Activated CD8-positive, alpha-beta memory T cell treated with anti-CD3 and anti-CD28 coated beads for 24 hours (primary cell): Measurements from ENCODE around the gene TROAP.
"Not testable (repeated sequence)": the region's sequence is repeated elsewhere in the genome, so short reads cannot be mapped to it uniquely, and the experiment has no call there.

Experiments
- DNase-seq: peaks from one replicate; pipeline ENCODE4 v3.0.0-alpha.2; 2020

TROAP gene

GRCh38 chr12:49294804-49295081 lies 28.3 kb upstream of the TROAP start:
- no peak for DNase-seq

- DNase-seq, result no peak
These were observed 27.7 kb upstream of the TROAP start, which contains the start of gene PRPH for GRCh38 chr12:49295082-49295936. Gene PRPH (plus strand): TSS chr12:49295147. CDS start chr12:49295201, 54 bp downstream.

DNA sequence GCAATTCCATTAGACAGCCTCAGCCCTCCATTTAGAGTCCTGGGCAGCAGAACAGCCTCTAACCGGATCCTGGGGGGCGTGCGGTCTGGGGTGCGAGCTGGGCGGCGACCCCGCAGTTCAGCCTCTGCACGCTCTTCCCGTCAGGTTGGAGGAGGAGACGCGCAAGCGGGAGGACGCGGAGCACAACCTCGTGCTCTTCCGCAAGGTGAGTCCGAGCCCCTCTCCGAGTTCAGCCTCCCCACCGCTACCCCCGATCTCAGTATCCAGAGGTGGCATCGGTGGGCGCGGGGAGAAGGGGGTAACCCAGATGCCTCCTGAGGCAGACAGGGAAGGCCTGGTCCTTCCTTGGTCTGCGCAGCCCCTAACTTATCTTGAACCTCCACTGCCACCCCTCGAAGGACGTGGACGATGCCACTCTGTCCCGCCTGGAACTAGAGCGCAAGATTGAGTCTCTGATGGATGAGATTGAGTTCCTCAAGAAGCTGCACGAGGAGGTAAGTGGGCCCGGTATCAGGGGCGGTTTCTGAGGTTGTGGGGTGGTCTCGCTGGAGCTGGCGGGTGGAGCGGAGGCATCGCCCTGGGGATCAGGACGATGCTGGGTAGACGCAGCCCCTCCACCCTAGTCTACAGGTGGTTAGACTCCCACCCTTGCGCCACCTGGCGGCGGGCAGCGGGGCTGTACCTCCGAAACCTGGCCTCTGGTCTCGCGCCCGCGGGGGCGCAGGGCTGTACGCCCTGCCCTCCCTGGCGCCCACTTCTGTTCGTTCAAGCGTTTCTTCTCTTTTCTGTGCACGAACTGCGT lies 26.8 kb upstream of the TROAP start:
- peak; percentile 86 for DNase-seq

DNA sequence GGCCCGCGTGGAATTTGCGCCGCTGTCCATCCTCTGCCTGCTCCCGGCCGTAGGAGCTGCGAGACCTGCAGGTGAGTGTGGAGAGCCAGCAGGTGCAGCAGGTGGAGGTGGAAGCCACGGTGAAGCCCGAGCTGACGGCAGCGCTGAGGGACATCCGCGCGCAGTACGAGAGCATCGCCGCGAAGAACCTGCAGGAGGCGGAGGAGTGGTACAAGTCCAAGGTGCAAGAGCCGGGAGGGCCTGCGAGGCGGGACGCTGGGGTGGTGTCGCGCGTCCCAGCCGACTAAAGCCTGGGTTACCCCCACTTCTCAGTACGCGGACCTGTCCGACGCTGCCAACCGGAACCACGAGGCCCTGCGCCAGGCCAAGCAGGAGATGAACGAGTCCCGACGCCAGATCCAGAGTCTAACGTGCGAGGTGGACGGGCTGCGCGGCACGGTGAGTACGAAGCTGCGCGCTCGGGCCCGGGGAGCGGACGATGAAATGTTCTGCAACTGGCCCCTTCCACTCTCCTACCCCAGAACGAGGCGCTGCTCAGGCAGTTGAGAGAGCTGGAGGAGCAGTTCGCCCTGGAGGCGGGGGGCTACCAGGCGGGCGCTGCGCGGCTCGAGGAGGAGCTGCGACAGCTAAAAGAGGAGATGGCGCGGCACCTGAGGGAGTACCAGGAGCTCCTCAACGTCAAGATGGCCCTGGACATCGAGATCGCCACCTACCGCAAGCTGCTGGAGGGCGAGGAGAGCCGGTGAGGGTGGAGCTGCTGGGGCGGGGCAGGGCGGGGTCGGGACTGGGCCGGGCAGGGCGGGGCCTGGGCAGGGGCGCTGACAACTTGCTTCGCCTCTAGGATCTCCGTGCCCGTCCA lies 26.0 kb upstream of the TROAP start:
- peak; percentile 72 for DNase-seq

- no peak for DNase-seq
These were observed 25.4 kb upstream of the TROAP start for GRCh38 chr12:49297695-49298060.

- no peak for DNase-seq
These were observed 24.9 kb upstream of the TROAP start for GRCh38 chr12:49298160-49298559.

GRCh38 chr12:49301760-49302159 lies 21.3 kb upstream of the TROAP start:
- no peak for DNase-seq

DNA sequence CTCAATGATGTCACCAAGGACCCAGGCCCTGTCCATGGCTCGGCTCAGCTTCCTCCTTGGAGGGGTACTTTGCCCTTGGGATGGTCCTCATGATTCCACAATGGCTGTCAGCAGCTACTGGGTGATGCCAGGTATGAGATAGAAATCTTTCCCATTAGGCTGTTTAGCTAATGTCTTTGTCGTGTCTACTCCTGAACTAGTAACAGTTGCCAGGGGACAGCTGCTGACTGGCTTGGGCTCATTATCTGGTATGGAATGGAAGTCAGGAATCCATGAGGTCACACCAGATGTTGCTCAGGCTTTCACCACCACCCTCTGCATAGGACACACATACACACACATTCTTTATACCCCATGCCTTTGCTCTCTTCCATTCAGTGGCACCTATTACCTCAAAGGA lies 18.9 kb upstream of the TROAP start:
- no peak for DNase-seq

GRCh38 chr12:49305762-49306510 lies 17.1 kb upstream of the TROAP start:
- DNase-seq, result no peak

DNA sequence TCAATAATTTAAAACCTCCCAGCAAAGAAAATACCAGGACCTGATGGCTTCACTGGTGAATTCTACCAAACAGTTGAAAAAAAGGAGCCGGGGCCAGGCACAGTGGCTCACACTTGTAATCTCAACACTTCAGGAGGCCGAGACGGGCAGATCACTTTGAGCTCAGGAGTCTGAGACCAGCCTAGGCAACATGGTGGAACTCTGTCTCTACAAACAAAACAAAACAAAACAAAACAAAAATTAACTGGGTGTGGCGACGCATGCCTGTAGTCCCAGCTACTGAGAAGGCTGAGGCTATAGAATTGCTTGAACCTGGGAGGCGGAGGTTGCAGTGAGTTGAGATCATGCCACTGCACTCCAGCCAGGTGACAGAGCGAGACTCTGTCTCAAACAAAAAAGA lies 13.7 kb upstream of the TROAP start:
- DNase-seq, result no peak

GRCh38 chr12:49310451-49311000 lies 12.5 kb upstream of the TROAP start:
- not testable (repeated sequence) for DNase-seq

DNA sequence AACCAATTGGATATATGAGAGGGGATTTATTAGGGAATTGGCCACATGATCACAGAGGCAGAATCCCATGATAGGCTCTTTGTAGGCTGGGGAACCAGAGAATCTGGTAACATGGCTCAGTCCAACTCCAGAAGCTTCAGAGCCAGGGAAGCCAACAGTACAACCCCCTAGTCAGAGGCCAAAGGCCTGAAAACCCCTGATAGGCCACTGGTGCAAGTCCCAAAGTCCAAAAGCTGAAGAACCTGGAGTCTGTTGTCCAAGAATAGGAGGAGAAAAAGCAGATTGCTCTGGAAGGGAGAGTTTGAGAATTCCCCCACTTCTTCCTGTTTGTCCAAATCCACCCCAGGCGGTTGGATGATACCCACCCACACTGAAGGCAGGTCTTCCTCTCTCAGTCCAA lies 8.2 kb upstream of the TROAP start:
- no peak for DNase-seq

GRCh38 chr12:49317118-49317517 lies 5.9 kb upstream of the TROAP start:
- DNase-seq, result not testable (repeated sequence)

DNA sequence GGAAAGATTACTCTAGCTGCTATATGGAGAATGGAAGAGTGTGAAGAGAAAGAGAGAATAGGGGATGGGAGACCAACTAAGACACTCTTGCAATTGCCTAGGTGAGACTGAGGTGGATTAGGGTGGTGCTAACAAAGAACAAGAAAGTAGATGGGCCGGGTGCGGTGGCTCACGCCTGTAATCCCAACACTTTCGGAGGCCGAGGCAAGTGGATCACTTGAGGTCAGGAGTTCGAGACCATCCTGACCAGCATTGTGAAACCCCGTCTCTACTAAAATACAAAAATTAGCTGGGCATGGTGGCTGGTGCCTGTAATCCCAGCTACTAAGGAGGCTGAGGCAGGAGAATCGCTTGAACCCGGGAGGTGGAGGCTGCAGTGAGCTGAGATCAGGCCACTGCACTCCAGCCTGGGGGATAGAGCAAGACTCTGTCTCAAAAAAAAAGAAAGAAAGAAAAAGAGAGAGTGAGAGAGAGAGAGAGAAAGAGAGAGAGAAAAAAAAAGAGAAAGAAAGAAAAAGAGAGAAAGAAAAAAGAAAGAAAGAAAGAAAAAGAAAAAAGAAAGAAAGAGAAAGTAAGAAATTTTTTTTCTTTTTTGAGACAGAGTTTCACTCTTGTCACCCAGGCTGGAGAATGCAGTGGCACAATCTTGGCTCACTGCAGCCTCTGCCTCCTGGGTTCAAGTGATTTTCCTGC lies 2.5 kb upstream of the TROAP start:
- not testable (repeated sequence) for DNase-seq

DNA sequence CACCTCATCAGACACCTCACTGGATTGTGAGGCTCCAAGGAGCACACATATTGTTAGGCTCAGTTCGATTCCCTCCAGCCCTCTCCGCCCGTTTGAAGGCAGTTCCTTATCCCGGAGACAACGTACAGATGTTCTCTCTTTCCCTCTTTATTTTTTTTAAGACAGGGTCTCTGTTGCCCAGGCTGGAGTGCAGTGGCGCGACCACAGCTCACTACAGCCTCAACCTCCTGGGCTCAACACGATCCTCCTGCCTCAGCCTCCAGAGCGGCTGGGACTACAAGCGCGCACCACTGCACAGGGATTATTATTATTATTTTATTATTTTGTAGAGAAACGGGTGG lies 718 bp upstream of the TROAP start:
- DNase-seq, result peak; percentile 63

DNA sequence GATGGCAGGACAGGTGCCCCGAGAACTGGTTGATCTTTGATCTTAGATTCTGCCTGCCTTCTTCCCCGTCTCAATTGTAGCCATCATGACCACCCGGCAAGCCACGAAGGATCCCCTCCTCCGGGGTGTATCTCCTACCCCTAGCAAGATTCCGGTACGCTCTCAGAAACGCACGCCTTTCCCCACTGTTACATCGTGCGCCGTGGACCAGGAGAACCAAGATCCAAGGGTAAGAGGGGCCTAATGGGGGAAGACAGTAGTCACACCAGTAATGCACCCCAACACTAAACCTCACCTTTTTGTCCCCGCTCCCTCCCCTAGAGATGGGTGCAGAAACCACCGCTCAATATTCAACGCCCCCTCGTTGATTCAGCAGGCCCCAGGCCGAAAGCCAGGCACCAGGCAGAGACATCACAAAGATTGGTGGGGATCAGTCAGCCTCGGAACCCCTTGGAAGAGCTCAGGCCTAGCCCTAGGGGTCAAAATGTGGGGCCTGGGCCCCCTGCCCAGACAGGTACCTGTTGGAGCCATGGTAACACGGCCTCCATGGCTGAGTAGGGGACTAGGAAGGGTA lies 556 bp downstream of the TROAP start:
- DNase-seq, result no peak

DNA sequence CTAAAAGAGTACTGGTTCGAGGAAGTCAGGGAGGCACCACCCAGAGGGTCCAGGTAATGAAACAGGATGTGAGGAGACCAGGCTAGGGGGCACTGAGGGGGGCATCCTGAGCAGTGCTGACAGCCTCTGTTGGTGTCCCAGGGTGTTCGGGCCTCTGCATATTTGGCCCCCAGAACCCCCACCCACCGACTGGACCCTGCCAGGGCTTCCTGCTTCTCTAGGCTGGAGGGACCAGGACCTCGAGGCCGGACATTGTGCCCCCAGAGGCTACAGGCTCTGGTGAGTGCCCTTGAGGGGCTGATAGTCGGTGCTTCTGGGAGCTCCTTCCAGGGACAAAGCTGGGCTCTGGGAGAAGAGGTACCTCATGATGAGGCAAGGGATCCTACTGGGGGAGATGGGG lies 2.6 kb downstream of the TROAP start:
- DNase-seq, result no peak

- DNase-seq, result no peak
These were observed 4.3 kb downstream of the TROAP start for GRCh38 chr12:49327368-49327767.

- DNase-seq, result no peak
These were observed 4.8 kb downstream of the TROAP start for GRCh38 chr12:49327887-49328286.

DNA sequence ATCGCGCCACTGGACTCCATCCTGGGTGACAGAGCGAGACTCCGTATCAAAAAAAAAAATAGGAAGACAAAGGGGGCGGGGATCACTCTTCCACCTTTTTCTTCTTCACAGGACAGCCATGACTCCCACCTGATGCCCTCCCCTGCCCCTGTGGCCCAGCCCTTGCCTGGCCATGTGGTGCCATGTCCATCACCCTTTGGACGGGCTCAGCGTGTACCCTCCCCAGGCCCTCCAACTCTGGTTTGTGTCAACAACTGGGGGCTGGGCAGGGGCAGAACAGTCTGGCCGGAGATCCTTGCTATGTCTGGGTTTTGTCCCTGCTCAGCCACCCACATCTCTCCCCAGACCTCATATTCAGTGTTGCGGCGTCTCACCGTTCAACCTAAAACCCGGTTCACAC lies 5.8 kb downstream of the TROAP start:
- no peak for DNase-seq

DNA sequence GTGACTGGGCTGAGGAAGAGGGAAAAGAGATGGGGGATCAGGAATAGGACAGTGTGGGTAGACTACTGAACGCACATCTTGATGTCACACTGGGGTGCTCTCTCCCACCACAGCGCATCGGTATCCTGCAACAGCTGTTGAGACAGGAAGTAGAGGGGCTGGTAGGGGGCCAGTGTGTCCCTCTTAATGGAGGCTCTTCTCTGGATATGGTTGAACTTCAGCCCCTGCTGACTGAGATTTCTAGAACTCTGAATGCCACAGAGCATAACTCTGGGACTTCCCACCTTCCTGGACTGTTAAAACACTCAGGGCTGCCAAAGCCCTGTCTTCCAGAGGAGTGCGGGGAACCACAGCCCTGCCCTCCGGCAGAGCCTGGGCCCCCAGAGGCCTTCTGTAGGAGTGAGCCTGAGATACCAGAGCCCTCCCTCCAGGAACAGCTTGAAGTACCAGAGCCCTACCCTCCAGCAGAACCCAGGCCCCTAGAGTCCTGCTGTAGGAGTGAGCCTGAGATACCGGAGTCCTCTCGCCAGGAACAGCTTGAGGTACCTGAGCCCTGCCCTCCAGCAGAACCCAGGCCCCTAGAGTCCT lies 7.1 kb downstream of the TROAP start:
- DNase-seq, result no peak
